Memory B cell (primary cell): ENCODE measurements around the gene AFAP1.

Experiments
- ATAC-seq: fragments of 150-1000 bp; cut with Tn5 transposase; 2 replicates; pipeline ENCODE4 v1.10.0; 2021; ENCODE audit warnings: low read depth, mild to moderate bottlenecking, moderate library complexity
- DNase-seq, 2 donors: peaks; one replicate each; pipeline ENCODE4 v3.0.0; 2022; ENCODE audit warnings: low spot score in 2 of 2
- H3K27ac Mint-ChIP-seq: one replicate; pipeline ENCODE4 v1.8.0; 2022; ENCODE audit warnings: mild to moderate bottlenecking, moderate library complexity, mixed read lengths
- H3K27me3 Mint-ChIP-seq: one replicate; pipeline ENCODE4 v1.8.0; 2022; ENCODE audit warnings: mixed read lengths
- H3K36me3 Mint-ChIP-seq: one replicate; pipeline ENCODE4 v1.8.0; 2022; ENCODE audit warnings: mild to moderate bottlenecking, mixed read lengths
- H3K4me1 Mint-ChIP-seq: one replicate; pipeline ENCODE4 v1.8.0; 2022; ENCODE audit warnings: mixed read lengths
- H3K4me3 Mint-ChIP-seq: one replicate; pipeline ENCODE4 v1.8.0; 2022; ENCODE audit warnings: mild to moderate bottlenecking, moderate library complexity, mixed read lengths
- H3K9me3 Mint-ChIP-seq: one replicate; pipeline ENCODE4 v1.8.0; 2022; ENCODE audit warnings: mixed read lengths

The AFAP1 gene

GRCh38 chr4:7842384-7843279 is 97.0 kb downstream of the AFAP1 start:
- DNase-seq (no peak), ATAC-seq (no peak)
- no peaks in the 10 kb centered on the region for H3K9me3 Mint-ChIP-seq
- no peak overlapping the region for H3K27ac Mint-ChIP-seq
- H3K4me3 Mint-ChIP-seq, result no peak overlapping the region
- peaks cover 10% of the 10 kb centered on the region for H3K27me3 Mint-ChIP-seq
- H3K36me3 Mint-ChIP-seq, result no peaks in the 10 kb centered on the region
- H3K4me1 Mint-ChIP-seq, result no peaks in the 10 kb centered on the region

DNA sequence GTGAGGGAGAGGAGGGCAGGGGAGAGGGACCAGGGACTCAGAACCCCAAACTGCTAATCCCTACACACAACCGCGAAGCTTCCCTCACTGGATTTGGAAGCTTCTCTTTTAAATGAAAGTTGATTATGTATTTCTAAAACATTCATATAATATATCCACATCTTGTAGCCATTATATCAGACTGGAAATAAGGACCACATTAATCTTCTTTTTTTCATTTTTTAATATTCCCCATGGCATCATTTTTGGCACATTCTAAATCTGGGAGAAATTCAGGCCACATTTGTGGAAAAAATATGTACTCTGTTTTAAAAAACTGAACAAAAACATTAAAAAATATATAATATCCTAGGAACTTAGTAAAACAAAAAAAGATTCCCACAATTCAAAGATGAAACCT is 97.8 kb downstream of the AFAP1 start:
- ATAC-seq, result no peak
- no peaks in the 10 kb centered on the region for H3K4me1 Mint-ChIP-seq
- no peak for DNase-seq
- no peak overlapping the region for H3K4me3 Mint-ChIP-seq
- H3K9me3 Mint-ChIP-seq, result no peaks in the 10 kb centered on the region
- H3K27ac Mint-ChIP-seq, result no peak overlapping the region
- H3K36me3 Mint-ChIP-seq, result no peaks in the 10 kb centered on the region
- H3K27me3 Mint-ChIP-seq, result peaks cover 10% of the 10 kb centered on the region

DNA sequence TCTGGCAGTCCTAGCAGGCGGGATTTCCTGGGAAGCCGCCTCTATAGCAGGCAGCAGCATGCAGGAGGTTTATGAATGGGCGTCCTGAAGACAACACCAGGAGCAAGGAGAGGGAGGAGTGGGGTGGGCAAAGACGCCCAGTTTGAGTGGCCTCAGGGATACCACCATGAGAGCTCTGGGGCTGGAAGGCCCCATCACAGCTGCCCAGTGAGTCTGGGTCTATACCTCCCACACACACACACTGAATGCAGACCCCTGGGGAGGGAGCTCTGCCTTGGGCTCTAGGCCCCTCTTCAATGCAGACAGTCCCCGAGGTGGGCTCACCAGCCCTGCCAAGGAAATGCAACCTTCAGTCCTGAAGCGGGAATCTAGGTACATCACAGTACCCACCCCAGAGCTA is 98.6 kb downstream of the AFAP1 start:
- Mint-ChIP-seq H3K27me3 (peaks cover 8% of the 10 kb centered on the region), H3K36me3 (no peaks in the 10 kb centered on the region)
- no peak for DNase-seq

GRCh38 chr4:7839856-7840255 is 99.8 kb downstream of the AFAP1 start:
- Mint-ChIP-seq H3K9me3 (no peaks in the 10 kb centered on the region), H3K36me3 (no peaks in the 10 kb centered on the region), H3K27ac (no peak overlapping the region), H3K4me3 (no peak overlapping the region), H3K27me3 (no peaks in the 10 kb centered on the region), H3K4me1 (no peaks in the 10 kb centered on the region)
- ATAC-seq, result no peak
- DNase-seq, result no peak

More for the DNA sequence above, 98.6 kb downstream of the AFAP1 start:
- Mint-ChIP-seq H3K9me3 (no peaks in the 10 kb centered on the region), H3K4me1 (no peaks in the 10 kb centered on the region), H3K27ac (no peak overlapping the region), H3K4me3 (no peak overlapping the region)
- no peak for ATAC-seq

- ATAC-seq, result no peak
- H3K4me1 Mint-ChIP-seq, result no peaks in the 10 kb centered on the region
- H3K4me3 Mint-ChIP-seq, result no peak overlapping the region
- peaks cover 2% of the 10 kb centered on the region for H3K36me3 Mint-ChIP-seq
- peaks cover 3% of the 10 kb centered on the region for H3K9me3 Mint-ChIP-seq
- no peak overlapping the region for H3K27ac Mint-ChIP-seq
- H3K27me3 Mint-ChIP-seq, result peaks cover 2% of the 10 kb centered on the region
- no peak for DNase-seq
These were observed 101.4 kb downstream of the AFAP1 start for GRCh38 chr4:7838136-7838782.

DNA sequence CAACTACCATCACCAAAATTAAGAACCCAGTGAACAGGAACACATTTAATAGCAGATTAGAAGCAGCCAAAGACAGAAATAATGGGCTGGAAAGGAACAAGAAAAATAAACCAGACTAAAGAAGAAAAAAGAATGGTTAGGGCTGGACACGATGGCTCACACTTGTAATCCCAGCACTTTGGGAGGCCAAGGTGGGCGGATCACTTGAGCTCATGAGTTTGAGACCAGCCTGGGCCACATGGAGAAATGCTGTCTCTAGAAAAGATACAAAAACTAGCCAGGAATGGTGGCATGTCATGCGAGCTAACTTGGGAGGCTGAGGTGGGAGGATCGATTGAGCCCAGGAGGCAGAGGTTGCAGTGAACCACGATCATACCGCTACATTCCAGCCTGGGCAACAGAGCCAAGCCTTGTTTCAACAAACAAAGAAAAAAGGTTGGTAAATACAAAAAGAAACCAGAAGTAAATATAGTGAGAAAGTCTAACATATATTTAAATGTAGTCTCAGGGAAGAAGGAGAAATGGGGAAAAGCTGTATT is 102.0 kb downstream of the AFAP1 start:
- Mint-ChIP-seq H3K4me1 (no peaks in the 10 kb centered on the region), H3K4me3 (no peak overlapping the region), H3K36me3 (peaks cover 2% of the 10 kb centered on the region), H3K27me3 (peaks cover 2% of the 10 kb centered on the region), H3K27ac (no peak overlapping the region), H3K9me3 (peaks cover 3% of the 10 kb centered on the region)
- no peak for ATAC-seq
- no peak for DNase-seq

DNA sequence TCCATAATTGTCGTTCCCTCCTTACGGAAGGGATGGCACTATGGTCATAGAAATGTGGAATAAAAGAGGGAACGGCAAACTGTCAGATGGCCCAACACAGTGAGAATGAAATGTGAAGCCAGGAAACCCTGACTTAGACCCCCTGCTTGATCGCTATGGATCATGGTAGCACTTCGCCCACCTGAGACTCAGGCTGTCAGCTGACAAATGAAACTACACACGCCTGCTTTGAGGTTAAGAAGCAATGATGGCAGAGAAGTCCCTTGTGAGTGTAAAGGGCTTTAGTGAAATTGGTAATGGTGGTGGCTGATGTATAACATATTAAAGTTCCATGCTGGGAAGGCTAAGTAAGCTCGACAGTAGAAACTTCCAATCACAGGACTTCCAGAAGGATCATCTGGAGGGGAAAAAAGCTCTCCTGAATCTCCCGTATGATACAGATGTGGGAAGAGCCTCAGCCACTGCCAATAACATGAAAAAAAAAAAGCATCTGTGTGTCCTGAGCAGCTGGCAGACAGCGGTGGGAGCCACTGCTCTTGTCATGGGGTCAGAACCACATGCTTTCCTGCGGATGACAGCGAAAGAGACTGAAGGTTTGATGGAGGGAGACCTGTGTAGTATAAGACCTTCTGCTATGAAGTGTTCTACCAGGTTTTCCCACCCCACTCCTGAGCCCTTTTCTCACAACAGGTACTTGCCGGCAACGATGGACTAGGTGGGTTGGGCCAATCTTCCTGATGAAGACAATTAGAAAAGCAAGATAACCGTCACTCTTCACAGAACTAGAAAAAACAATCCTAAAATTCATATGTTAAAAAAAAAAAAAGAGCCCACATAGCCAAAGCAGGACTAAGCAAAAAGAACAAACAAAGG is 107.6 kb downstream of the AFAP1 start:
- Mint-ChIP-seq H3K4me3 (no peak overlapping the region), H3K9me3 (peaks cover 5% of the 10 kb centered on the region), H3K36me3 (peaks cover 2% of the 10 kb centered on the region), H3K27me3 (peaks cover 5% of the 10 kb centered on the region), H3K4me1 (no peaks in the 10 kb centered on the region), H3K27ac (no peak overlapping the region)
- DNase-seq (no peak), ATAC-seq (no peak)

DNA sequence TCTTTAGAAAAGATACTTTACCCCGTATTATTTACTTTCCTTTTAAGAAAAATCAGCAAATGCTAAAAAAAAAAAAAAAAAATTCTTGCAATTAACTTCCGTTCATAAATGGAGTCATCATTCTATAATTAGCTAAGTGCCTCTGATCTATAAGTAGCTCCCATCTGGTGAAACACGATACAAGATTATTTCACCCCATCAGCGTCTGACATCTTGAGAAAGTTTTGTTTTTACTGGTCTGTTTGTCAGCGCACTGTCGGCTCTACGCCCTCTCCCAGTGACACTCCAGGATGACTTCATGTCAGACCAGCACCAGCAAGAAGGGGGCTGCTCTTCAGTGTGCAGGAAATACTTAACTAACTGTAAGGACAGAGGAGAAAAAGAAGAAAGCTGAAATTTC is 108.3 kb downstream of the AFAP1 start:
- Mint-ChIP-seq H3K4me1 (no peaks in the 10 kb centered on the region), H3K36me3 (peaks cover 2% of the 10 kb centered on the region)

DNA sequence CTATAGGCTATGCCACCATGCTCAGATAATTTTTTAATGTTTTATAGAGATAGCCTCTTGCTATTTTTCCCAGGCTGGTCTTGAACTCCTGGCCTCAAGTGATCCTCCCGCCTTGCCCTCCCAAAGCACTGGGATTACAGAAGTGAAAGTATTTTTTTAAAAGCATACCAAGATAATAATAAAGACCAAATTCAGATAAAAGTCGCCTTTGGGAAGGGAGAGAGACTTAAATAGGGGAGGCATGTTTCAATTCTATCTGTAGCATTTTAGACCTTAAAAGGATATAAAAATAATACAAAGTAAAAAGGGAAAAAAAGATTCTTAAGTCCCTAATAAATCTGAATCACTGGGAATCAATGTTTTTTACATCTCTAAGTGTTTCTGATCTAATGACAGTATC is 108.9 kb downstream of the AFAP1 start:
- no peaks in the 10 kb centered on the region for H3K4me1 Mint-ChIP-seq
- H3K4me3 Mint-ChIP-seq, result no peak overlapping the region
- peaks cover 5% of the 10 kb centered on the region for H3K27me3 Mint-ChIP-seq
- no peak overlapping the region for H3K27ac Mint-ChIP-seq
- H3K9me3 Mint-ChIP-seq, result peaks cover 5% of the 10 kb centered on the region
- H3K36me3 Mint-ChIP-seq, result peaks cover 2% of the 10 kb centered on the region
- no peak for DNase-seq
- ATAC-seq, result no peak

More for the DNA sequence above, 108.3 kb downstream of the AFAP1 start:
- Mint-ChIP-seq H3K9me3 (peaks cover 5% of the 10 kb centered on the region), H3K27me3 (peaks cover 5% of the 10 kb centered on the region), H3K4me3 (no peak overlapping the region), H3K27ac (no peak overlapping the region)
- DNase-seq (no peak), ATAC-seq (no peak)

GRCh38 chr4:7829652-7830580 is 109.7 kb downstream of the AFAP1 start:
- Mint-ChIP-seq H3K4me3 (no peak overlapping the region), H3K27ac (no peak overlapping the region), H3K4me1 (no peaks in the 10 kb centered on the region), H3K27me3 (peaks cover 5% of the 10 kb centered on the region), H3K36me3 (peaks cover 2% of the 10 kb centered on the region), H3K9me3 (peaks cover 5% of the 10 kb centered on the region)
- no peak for ATAC-seq
- DNase-seq, result no peak

DNA sequence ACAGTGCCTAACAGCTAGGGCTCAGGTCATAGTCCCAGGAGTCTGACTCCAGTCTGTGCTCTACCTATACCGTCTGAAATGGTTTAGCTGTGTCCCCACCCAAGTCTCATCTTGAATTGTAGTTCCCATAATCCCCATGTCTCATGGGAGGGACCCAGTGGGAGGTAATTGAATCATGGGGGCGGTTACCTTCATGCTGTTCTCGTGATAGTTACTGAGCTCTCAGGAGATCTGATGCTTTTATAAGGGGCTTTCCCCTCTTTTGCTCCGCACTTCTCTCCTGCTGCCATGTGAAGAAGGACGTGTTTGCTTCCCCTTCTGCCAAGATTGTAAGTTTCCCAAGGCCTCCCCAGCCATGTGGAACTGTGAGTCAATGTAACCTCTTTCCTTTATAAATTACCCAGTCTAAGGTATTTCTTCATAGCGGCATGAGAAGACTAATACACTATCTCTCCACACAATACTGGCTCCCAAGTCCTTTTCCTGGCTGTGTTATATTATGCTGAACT is 110.8 kb downstream of the AFAP1 start:
- peaks cover 5% of the 10 kb centered on the region for H3K27me3 Mint-ChIP-seq

GRCh38 chr4:7828011-7828720 is 111.5 kb downstream of the AFAP1 start:
- Mint-ChIP-seq H3K4me1 (no peaks in the 10 kb centered on the region), H3K27me3 (peaks cover 9% of the 10 kb centered on the region), H3K4me3 (no peak overlapping the region), H3K9me3 (peaks cover 1% of the 10 kb centered on the region), H3K27ac (no peak overlapping the region), H3K36me3 (no peaks in the 10 kb centered on the region)
- ATAC-seq (no peak), DNase-seq (no peak)

More for the DNA sequence above, 110.8 kb downstream of the AFAP1 start:
- no peak for DNase-seq
- ATAC-seq, result no peak
- Mint-ChIP-seq H3K4me1 (no peaks in the 10 kb centered on the region), H3K4me3 (no peak overlapping the region), H3K27ac (no peak overlapping the region), H3K9me3 (peaks cover 2% of the 10 kb centered on the region), H3K36me3 (no peaks in the 10 kb centered on the region)
